AG10803 (cell line): Measurements from ENCODE around the gene ADARB2.

Source experiments
- DNase-seq: peaks from one replicate; pipeline ENCODE4 v3.0.0; 2010; ENCODE audit warnings: low read depth
- H3K4me3 ChIP-seq: 2 replicates; pipeline ENCODE4 v1.5.1; 2011; ENCODE audit warnings: mild to moderate bottlenecking, low read length, control low read depth
- TF ChIP-seq, protein P1 (sequence below): conservative IDR thresholded peaks from 2 replicates; pipeline ENCODE4 v1.5.1; 2011; ENCODE audit warnings: mild to moderate bottlenecking, low read length, control low read depth, inconsistent platforms

The ADARB2 gene

DNA sequence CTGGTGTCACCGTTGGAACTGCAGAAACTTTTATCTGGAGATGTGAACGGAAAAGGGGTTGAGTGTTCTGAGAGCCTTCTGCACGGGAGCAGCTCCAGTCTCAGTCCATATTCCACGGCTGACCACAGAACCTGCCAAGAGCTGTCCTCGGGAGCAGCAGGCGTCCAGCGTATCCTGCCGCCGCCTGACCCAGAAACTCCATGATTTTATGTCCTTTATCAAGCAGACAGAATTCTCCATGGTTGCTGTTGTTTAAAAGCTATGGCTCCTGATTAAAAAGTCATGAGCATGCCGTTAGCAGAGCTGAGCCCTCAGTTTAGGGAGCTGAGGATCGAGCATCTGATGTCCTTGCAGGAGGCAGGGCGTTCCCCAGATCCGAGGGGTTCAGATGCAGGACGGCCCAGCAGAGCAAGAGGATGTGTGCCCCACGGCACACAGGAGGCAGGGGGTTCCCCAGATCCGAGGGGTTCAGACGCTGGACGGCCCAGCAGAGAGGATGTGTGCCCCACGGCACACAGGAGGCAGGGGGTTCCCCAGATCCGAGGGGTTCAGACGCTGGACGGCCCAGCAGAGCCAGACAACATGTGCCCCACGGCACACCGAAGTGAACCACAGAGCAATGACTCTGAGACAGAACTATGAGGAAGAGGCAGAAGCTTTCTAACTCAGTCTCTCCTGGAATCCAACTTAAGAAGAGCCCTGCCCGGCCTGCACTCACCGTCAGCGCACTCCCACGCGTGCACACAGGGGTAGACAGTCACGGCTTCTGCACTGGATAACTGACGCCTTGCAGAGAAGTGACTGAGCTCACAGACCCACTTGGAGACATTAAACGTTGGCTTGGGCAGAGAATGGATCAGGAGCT lies 584.7 kb downstream of the ADARB2 start:
- H3K4me3 ChIP-seq, result no peak overlapping the region
- TF ChIP-seq, protein P1, sequence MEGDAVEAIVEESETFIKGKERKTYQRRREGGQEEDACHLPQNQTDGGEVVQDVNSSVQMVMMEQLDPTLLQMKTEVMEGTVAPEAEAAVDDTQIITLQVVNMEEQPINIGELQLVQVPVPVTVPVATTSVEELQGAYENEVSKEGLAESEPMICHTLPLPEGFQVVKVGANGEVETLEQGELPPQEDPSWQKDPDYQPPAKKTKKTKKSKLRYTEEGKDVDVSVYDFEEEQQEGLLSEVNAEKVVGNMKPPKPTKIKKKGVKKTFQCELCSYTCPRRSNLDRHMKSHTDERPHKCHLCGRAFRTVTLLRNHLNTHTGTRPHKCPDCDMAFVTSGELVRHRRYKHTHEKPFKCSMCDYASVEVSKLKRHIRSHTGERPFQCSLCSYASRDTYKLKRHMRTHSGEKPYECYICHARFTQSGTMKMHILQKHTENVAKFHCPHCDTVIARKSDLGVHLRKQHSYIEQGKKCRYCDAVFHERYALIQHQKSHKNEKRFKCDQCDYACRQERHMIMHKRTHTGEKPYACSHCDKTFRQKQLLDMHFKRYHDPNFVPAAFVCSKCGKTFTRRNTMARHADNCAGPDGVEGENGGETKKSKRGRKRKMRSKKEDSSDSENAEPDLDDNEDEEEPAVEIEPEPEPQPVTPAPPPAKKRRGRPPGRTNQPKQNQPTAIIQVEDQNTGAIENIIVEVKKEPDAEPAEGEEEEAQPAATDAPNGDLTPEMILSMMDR, result no peak
- DNase-seq, result no peak

DNA sequence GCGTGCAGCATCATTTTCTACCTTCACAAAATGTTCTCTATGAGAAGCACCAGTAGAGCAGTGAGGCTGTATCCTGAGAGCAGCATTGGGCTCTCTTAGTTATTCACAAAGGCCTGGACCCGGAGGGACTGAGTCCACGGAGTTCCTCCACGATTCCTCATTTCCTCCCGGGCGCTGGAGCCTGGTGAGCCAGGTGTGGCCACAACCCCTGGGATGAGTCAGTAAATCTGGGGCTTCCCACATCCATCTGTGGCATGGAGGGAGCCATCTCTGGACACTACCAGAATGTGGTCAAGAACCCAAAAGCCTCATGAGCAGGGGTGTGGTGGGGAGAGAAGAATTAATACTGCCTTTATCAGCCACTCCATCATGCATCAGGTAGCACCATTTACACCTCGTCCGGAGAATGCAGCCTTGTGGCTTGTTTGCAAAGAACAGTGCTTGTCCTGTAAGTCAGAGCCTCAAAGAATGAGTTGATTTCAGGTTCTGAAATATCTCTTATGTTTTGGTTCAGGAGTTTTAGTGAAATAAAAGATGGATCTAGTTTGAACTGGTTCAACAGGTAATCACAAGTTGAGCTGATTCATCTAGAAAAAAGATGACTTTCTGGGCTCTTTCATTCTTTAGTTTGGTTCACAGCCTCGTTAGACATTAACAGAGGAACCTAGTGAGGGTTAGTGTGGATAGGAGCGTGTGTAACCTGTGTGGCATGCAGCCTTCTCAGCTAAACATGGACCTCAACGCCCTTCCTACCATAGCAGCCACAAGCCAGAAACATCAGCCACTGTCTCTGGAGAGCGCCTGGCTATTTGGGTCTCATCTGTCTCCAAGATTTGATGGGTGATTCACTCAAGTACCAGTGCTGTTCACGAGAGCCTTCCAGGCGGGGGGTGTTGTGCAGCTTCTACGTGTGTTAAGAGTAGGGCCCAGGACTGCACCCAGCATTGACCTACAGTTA lies 586.0 kb downstream of the ADARB2 start:
- H3K4me3 ChIP-seq, result no peak overlapping the region
- no peak for DNase-seq
- TF ChIP-seq, protein P1, result no peak

DNA sequence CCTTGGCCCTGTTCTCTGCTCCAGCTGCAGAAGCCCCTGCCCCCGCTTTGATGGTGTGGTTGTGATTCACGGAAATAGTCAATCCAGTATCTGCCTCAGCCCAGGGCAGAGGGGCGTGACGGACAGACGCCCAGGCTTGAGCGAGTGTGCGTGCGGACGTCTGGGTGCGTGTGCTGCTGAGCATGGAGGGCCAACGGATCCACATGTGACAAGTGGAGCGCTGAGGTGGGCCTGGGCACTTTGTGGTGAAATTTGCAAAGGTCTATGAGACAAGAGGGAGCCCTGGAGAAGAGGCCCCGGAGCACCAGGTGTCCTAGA lies 586.7 kb downstream of the ADARB2 start:
- TF ChIP-seq, protein P1, result no peak
- H3K4me3 ChIP-seq, result no peak overlapping the region
- DNase-seq, result no peak

DNA sequence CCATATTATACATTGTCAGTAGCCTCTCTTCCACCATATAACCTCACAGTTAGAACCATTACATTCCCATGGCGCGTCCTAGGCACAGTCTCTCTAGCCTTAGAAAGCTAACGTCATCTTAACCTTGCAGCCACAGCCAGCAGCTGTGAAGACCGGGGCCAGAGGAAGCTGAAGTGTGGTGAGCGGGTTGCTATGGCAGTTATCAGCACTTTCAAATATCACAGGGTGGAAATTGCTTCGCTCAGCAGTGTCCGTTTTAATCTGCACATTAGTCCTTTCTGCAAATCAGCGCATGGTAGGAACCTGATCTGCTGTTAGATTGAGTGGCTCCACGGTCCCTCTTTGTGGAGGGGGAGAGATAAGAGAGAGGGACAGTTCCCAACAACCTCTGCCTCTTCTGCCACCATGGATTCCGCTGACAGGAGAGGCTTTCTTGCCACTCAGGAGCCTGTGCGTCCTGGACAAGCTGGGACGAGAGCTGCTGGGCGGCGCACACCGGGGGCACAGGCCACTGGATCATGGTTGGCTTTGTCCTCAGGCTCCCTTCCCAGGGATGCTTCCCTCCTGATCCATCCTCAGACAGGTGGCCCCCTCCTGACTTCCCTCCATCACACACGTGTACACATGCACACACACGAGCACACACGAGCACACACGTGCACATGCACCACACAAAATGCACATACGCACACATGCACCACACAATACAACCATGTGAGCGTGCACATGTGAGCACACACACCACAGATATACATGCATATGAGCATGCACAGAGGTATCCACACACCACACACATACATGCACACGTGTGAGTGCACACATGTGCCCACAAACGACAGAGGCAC lies 587.3 kb downstream of the ADARB2 start:
- DNase-seq, result no peak
- TF ChIP-seq, protein P1, result no peak
- H3K4me3 ChIP-seq, result no peak overlapping the region

DNA sequence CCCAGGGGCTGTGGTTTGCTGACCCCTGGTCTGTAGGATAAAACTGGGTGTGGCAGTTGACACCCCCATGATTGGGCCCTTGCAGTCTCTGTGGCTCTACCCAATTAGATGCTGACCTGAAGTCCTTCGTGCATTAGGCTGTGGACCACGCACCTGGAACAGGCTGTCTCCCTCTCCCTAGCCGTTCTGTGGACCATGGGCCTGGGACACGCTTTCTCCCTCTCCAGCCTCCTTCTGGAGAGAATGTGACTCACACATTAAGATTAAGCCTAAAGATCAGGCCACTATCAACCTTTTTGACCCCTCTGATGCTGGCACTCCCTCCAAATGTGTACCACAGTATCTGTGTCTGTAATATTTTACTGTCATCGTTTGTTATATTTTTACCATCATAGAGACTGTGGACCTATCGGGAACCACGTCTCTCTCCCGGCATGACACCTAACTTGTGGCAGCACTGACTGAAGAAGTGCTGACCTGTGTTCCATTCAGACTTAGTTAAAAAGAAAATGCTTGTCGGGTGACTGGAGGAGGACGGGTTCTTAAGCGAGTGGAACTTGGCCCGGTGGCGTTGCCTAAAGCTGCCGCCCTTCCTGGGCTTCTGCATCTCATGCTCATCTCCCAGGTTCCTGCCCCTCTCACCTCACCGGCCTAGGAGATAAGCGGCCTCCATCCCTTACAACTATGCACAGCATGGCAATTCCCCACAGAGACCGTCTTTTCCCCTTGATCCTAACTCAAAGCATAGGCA lies 588.3 kb downstream of the ADARB2 start:
- no peak for DNase-seq
- TF ChIP-seq, protein P1, result no peak
- H3K4me3 ChIP-seq, result no peak overlapping the region

DNA sequence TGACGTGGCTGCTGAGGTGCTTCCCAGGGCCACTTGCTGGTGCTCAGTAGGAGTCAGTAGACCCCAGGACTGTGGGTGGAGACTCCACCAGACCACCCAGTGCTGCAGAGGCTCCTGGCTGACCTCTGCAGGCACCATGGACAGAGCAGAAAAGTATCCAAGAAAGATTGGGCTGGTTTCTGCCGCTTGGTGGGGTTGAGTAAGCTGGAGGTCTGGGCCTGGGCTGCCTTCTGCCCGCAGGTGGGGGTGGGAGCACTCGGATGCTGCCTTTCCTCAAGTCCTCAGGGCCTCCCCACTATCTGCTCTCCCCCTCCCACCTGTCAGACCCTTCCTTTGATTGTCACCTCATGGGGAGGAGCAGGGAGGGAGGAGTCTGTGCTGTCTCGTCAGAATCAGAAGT lies 589.5 kb downstream of the ADARB2 start:
- DNase-seq, result no peak
- no peak overlapping the region for H3K4me3 ChIP-seq
- TF ChIP-seq, protein P1, result no peak
